Measurements from ENCODE around the gene PLA2G4E. TPM values are rescaled to one million over a fixed set of nuclear protein-coding genes. Genes with fewer than 3 reads are reported as not detected.

The PLA2G4E gene
- total RNA-seq, 5 donors from 2014 or later (not counting 1 experiment from before 2014, with no cell fraction given) = not detected

DNA sequence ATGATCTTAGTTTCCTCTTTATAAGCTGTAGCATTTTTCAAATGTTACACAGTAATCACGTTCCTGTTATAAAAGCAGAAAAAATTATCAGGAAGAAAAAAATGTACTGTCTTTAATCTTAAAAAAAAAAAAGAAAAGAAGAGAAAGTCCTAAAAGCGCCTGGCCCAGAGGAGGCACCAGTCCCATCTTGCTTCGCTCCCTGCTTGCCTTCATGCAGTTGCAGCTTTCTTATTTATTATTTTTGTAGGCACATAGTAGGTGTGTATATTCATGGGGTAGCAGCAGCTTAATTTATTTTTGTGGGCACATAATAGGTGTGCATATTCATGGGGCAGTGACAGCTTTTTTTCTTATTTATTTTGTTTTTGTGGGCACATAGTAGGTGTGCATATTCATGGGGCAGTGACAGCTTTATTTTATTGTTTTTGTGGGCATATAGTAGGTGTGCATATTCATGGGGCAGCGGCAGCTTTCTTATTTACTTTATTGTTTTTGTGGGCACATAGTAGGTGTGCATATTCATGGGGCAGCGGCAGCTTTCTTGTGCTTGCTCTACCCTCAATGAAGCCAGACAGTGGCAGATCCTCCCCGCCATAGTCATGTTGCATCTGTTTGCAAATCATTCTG, 43.0 kb downstream of the PLA2G4E start:
- Mint-ChIP-seq H3K36me3 (no peaks in the 10 kb centered on the region), H3K27me3 (peaks cover 8 to 12% of the 10 kb centered on the region in 2 donors), H3K4me1 (peaks cover 6 to 13% (median 6%) of the 10 kb centered on the region in 3 donors), H3K27ac (no peak overlapping the region), H3K4me3 (no peak overlapping the region), H3K9me3 (no peaks in the 10 kb centered on the region)
- no peak overlapping the region for H3K27ac ChIP-seq (ENCODE audit: low read length)
- ATAC-seq (replicated peaks in 1 of 4) (no peak), DNase-seq (no peak)
- ChIA-PET POLR2A (interaction anchor here in 1 of 2 donors (0.5 kb wide), 1 partner anchor 962 kb away, joined by 5 read pairs; no protein-coding TSS in a partner anchor), CTCF (interaction anchor here in 1 of 2 donors (0.6 kb wide), 1 partner anchor 12 kb away, joined by 3 read pairs; no protein-coding TSS in a partner anchor)
- peaks cover 2 to 4% of the 10 kb centered on the region in 2 experiments for H3K4me1 ChIP-seq (ENCODE audit: control insufficient read depth in 1 of 2, extremely low read depth in 1 of 2, insufficient read depth in 2 of 2, low read length in 2 of 2)
- H3K9me3 ChIP-seq = no peaks in the 10 kb centered on the region
- WGBS (ENCODE audit: insufficient coverage) = 100% methylated on average over 4 of the region's 6 CpGs
- peaks cover 0 to 5% of the 10 kb centered on the region in 2 experiments for H3K27me3 ChIP-seq (replicated peaks in 1 of 2; ENCODE audit: control insufficient read depth in 2 of 2, extremely low read depth in 1 of 2, insufficient read depth in 2 of 2, low read length in 1 of 2)
- no peak overlapping the region for H3K4me3 ChIP-seq (ENCODE audit: control insufficient read depth in 1 of 2, extremely low read depth in 1 of 2, low read length in 1 of 2)
- no peaks in the 10 kb centered on the region for H3K36me3 ChIP-seq (ENCODE audit: control insufficient read depth in 2 of 2, extremely low read depth in 1 of 2, insufficient read depth in 1 of 2, low read length in 1 of 2)

DNA sequence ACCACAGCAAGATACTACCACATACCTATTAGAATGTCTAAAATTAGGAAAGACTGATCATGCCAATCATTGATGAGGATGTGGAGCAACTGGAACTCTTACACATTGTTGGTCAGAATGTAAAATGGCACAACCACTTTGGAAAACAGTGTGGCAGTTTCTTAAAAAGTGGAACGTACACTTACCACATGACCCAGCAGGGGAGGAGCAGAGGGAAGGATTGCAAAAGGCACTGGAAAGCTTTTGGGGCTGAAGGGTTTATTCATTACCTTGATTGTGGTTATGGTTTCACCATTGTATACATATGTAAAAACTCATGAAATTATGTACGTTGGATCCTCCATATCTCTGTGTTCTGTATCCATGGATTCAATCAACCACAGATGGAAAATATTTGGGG, 45.2 kb downstream of the PLA2G4E start:
- H3K27ac ChIP-seq (ENCODE audit: low read length) = no peak overlapping the region
- H3K36me3 ChIP-seq (ENCODE audit: control insufficient read depth in 2 of 2, extremely low read depth in 1 of 2, insufficient read depth in 1 of 2, low read length in 1 of 2) = no peaks in the 10 kb centered on the region
- Mint-ChIP-seq H3K4me1 (peaks cover 17 to 18% (median 17%) of the 10 kb centered on the region in 3 donors), H3K36me3 (no peaks in the 10 kb centered on the region), H3K9me3 (no peaks in the 10 kb centered on the region), H3K27ac (no peak overlapping the region), H3K27me3 (peaks cover 8 to 12% of the 10 kb centered on the region in 2 donors), H3K4me3 (no peak overlapping the region)
- DNase-seq = no peak
- H3K27me3 ChIP-seq (replicated peaks in 1 of 2; ENCODE audit: control insufficient read depth in 2 of 2, extremely low read depth in 1 of 2, insufficient read depth in 2 of 2, low read length in 1 of 2) = peaks cover 0 to 5% of the 10 kb centered on the region in 2 experiments
- ATAC-seq (replicated peaks in 1 of 4) = no peak
- POLR2A ChIA-PET = no interaction called here
- no peaks in the 10 kb centered on the region for H3K9me3 ChIP-seq
- peaks cover 7 to 9% of the 10 kb centered on the region in 2 experiments for H3K4me1 ChIP-seq (ENCODE audit: control insufficient read depth in 1 of 2, extremely low read depth in 1 of 2, insufficient read depth in 2 of 2, low read length in 2 of 2)
- whole genome bisulfite sequencing (ENCODE audit: insufficient coverage) = no CpG with 5 or more reads among the region's 2 CpGs
- CTCF ChIA-PET = no interaction called here
- H3K4me3 ChIP-seq (ENCODE audit: control insufficient read depth in 1 of 2, extremely low read depth in 1 of 2, low read length in 1 of 2) = no peak overlapping the region

DNA sequence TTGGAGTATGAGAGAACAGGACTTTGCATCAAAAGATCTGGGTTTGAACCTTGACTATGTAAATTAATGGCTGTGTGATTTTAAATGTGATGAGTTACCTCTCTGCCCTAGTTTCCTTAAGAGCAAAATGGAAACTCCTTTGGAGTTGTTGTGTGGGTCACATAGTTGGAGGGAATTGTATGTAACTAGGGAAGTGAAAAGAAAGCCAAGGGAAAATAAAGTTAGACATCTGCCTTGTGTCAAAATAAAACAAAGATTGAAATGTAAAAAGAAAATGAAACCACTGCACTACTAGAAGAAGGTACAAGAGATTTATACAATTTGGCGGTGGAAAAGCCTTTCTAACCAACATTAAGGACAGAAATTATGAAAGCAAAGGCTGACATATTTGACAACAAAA, 46.8 kb downstream of the PLA2G4E start:
- Mint-ChIP-seq H3K9me3 (no peaks in the 10 kb centered on the region), H3K4me1 (peaks cover 30 to 33% (median 30%) of the 10 kb centered on the region in 3 donors), H3K36me3 (no peaks in the 10 kb centered on the region), H3K27ac (no peak overlapping the region), H3K27me3 (peaks cover 8 to 12% of the 10 kb centered on the region in 2 donors), H3K4me3 (peak overlapping the region in 2 of 3 donors; percentile 18 to 25)
- Histone ChIP-seq H3K27me3 (replicated peaks in 1 of 2; ENCODE audit: control insufficient read depth in 2 of 2, extremely low read depth in 1 of 2, insufficient read depth in 2 of 2, low read length in 1 of 2) (peaks cover 0 to 5% of the 10 kb centered on the region in 2 experiments), H3K4me3 (ENCODE audit: control insufficient read depth in 1 of 2, extremely low read depth in 1 of 2, low read length in 1 of 2) (no peak overlapping the region), H3K36me3 (ENCODE audit: control insufficient read depth in 2 of 2, extremely low read depth in 1 of 2, insufficient read depth in 1 of 2, low read length in 1 of 2) (no peaks in the 10 kb centered on the region), H3K27ac (ENCODE audit: low read length) (no peak overlapping the region), H3K9me3 (no peaks in the 10 kb centered on the region), H3K4me1 (ENCODE audit: control insufficient read depth in 1 of 2, extremely low read depth in 1 of 2, insufficient read depth in 2 of 2, low read length in 2 of 2) (peaks cover 21 to 23% of the 10 kb centered on the region in 2 experiments)
- ChIA-PET POLR2A (interaction anchor here in 1 of 2 donors (0.6 to 0.7 kb wide), 2 partner anchors 12 to 160 kb away, joined by 3 to 5 read pairs; no protein-coding TSS in a partner anchor), CTCF (interaction anchor here (0.5 to 5.1 kb wide), 3 partner anchors 37 to 1704 kb away, joined by 3 to 48 read pairs (median 5); no protein-coding TSS in a partner anchor)
- no peak for DNase-seq
- no CpG with 5 or more reads among the region's 1 CpG for WGBS (ENCODE audit: insufficient coverage)
- no peak for ATAC-seq (replicated peaks in 1 of 4)

DNA sequence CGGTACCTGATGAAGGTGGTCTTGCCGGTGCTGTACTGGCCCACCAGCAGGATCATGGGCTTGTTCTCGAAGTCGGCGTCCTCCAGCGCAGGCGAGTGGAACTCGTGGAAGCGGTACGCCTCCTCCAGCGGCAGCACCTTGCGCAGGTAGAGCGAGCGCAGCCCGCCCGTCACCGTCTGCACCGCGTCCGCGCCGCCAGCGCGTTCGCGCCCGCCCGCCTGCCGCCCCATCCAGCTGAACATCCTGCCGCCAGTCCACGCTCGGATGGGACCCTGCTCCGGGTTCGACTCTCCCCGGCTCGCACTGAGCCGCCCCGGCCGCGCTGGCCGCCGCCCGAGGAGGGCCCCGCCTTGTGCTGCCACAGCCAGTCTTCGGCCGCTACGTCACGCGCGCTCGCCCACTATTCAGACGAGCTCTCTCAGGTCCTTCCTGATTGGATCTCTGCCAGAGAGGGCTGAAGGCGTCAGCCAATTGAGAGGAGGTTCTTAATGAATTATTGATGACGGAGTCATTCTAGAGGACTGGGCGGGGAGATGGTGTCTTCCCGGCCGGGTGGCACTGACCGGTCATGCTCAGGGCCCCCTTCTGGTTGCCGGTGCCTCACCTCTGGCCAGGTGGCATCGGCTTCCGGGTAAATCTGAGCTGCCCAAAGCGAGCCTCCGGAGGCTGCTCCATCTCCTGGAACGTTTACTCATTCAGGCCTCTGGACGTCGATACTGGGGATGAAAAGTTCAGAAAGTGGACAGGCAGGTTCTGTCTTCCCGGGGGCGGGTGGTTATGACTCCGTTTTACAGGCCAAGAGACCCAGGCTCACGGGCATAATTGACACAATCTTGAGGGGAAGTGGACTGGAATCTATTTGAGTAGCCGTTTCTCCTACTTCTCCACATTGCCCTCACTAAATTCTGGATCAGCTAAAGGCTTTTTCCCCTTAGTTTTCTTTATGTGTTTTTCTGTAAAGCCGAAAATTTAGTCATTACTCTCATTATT, 48.3 kb downstream of the PLA2G4E start, which contains the start of gene EHD4:
EHD4 (minus strand) TSS at position 305 of the 990 bp plus-strand sequence; CDS start at position 242, 63 bp downstream.
- DNase-seq (peak; percentile 83 to 98 (median 93)), ATAC-seq (replicated peaks in 1 of 4) (peak; percentile 85 to 92 (median 90))
- Histone ChIP-seq H3K9me3 (no peaks in the 10 kb centered on the region), H3K27me3 (replicated peaks in 1 of 2; ENCODE audit: control insufficient read depth in 2 of 2, extremely low read depth in 1 of 2, insufficient read depth in 2 of 2, low read length in 1 of 2) (peaks cover 0 to 5% of the 10 kb centered on the region in 2 experiments), H3K4me1 (ENCODE audit: control insufficient read depth in 1 of 2, extremely low read depth in 1 of 2, insufficient read depth in 2 of 2, low read length in 2 of 2) (peaks cover 25 to 28% of the 10 kb centered on the region in 2 experiments), H3K36me3 (ENCODE audit: control insufficient read depth in 2 of 2, extremely low read depth in 1 of 2, insufficient read depth in 1 of 2, low read length in 1 of 2) (no peaks in the 10 kb centered on the region), H3K4me3 (ENCODE audit: control insufficient read depth in 1 of 2, extremely low read depth in 1 of 2, low read length in 1 of 2) (peak within 1 kb of the TSS; percentile 77), H3K27ac (ENCODE audit: low read length) (peak within 1 kb of the TSS; percentile 66)
- ChIA-PET CTCF (interaction anchor here (0.5 to 5.1 kb wide), 7 partner anchors 9 to 199 kb away, joined by 3 to 48 read pairs (median 5); partner anchors contain the start of gene MAPKBP1 (in 1 of the 2)), POLR2A (interaction anchor here (0.6 to 3.7 kb wide), 8 partner anchors 11 to 1150 kb away, joined by 3 to 47 read pairs (median 3); partner anchors contain the start of gene MAPKBP1 (in 1 of the 2))
- under 1% methylated on average over 61 of the region's 72 CpGs for WGBS (ENCODE audit: insufficient coverage)
- Mint-ChIP-seq H3K9me3 (no peaks in the 10 kb centered on the region), H3K27me3 (peaks cover 8 to 12% of the 10 kb centered on the region in 2 donors), H3K4me3 (peak within 1 kb of the TSS; percentile 87 to 92 (median 92)), H3K36me3 (peaks cover 5% of the 10 kb centered on the region), H3K4me1 (peaks cover 42 to 48% (median 44%) of the 10 kb centered on the region in 3 donors), H3K27ac (peak within 1 kb of the TSS; percentile 88 to 89)

DNA sequence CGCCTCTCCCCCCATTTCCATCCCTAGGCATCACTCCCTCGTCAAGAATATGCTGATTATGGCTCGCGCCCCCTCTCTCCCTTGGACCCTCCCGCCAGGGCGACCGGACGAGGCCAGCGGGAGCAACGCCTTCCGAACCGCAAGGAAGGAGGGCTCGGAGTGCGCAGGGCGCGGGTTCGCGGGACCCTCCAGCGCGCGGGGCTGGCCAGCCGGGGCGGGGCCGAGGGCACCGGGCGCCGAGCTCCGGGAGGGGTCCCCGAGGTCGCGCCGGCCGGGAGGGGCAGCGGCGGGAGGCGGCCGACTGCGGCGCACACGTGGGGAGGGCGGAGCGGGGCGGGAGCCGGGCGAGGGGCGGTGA, 49.0 kb downstream of the PLA2G4E start:
- ATAC-seq (replicated peaks in 1 of 4) (peak in 2 of 4 experiments; percentile 1 to 46), DNase-seq (peak in 2 of 35 experiments; percentile 4 to 8)
- H3K36me3 Mint-ChIP-seq = peaks cover 5% of the 10 kb centered on the region
- Histone ChIP-seq H3K9me3 (no peaks in the 10 kb centered on the region), H3K36me3 (ENCODE audit: control insufficient read depth in 2 of 2, extremely low read depth in 1 of 2, insufficient read depth in 1 of 2, low read length in 1 of 2) (no peaks in the 10 kb centered on the region), H3K4me1 (ENCODE audit: control insufficient read depth in 1 of 2, extremely low read depth in 1 of 2, insufficient read depth in 2 of 2, low read length in 2 of 2) (peaks cover 25 to 32% of the 10 kb centered on the region in 2 experiments), H3K27me3 (replicated peaks in 1 of 2; ENCODE audit: control insufficient read depth in 2 of 2, extremely low read depth in 1 of 2, insufficient read depth in 2 of 2, low read length in 1 of 2) (peaks cover 0 to 4% of the 10 kb centered on the region in 2 experiments), H3K27ac (ENCODE audit: low read length) (peak overlapping the region; percentile 66), H3K4me3 (ENCODE audit: control insufficient read depth in 1 of 2, extremely low read depth in 1 of 2, low read length in 1 of 2) (peak overlapping the region; percentile 77)
- peak overlapping the region; percentile 87 to 92 (median 92) for H3K4me3 Mint-ChIP-seq
- peaks cover 46 to 52% (median 49%) of the 10 kb centered on the region in 3 donors for H3K4me1 Mint-ChIP-seq
- H3K9me3 Mint-ChIP-seq = no peaks in the 10 kb centered on the region
- peaks cover 8 to 12% of the 10 kb centered on the region in 2 donors for H3K27me3 Mint-ChIP-seq
- WGBS (ENCODE audit: insufficient coverage) = under 1% methylated on average over 46 of the region's 46 CpGs
- ChIA-PET POLR2A (interaction anchor here in 1 of 2 donors (0.9 to 3.7 kb wide), 4 partner anchors 35 to 527 kb away, joined by 3 to 47 read pairs (median 6); partner anchors contain the start of gene MAPKBP1), CTCF (interaction anchor here in 1 of 2 donors (1.1 to 5.1 kb wide), 3 partner anchors 31 to 198 kb away, joined by 3 to 48 read pairs (median 16); partner anchors contain the start of gene MAPKBP1)
- peak overlapping the region; percentile 88 to 89 for H3K27ac Mint-ChIP-seq
